HG03103 (cell line): ENCODE results near the gene PTPRN.
A peak's percentile ranks its signal among the peaks of the same experiment; 100 is the strongest.

Source experiments
- ATAC-seq: cut with Tn5 transposase; IDR thresholded peaks from one replicate; pipeline ENCODE4 v1.9.1; 2021; ENCODE audit warnings: low read depth; ENCODE audit not compliant: unreplicated experiment

The PTPRN gene

DNA sequence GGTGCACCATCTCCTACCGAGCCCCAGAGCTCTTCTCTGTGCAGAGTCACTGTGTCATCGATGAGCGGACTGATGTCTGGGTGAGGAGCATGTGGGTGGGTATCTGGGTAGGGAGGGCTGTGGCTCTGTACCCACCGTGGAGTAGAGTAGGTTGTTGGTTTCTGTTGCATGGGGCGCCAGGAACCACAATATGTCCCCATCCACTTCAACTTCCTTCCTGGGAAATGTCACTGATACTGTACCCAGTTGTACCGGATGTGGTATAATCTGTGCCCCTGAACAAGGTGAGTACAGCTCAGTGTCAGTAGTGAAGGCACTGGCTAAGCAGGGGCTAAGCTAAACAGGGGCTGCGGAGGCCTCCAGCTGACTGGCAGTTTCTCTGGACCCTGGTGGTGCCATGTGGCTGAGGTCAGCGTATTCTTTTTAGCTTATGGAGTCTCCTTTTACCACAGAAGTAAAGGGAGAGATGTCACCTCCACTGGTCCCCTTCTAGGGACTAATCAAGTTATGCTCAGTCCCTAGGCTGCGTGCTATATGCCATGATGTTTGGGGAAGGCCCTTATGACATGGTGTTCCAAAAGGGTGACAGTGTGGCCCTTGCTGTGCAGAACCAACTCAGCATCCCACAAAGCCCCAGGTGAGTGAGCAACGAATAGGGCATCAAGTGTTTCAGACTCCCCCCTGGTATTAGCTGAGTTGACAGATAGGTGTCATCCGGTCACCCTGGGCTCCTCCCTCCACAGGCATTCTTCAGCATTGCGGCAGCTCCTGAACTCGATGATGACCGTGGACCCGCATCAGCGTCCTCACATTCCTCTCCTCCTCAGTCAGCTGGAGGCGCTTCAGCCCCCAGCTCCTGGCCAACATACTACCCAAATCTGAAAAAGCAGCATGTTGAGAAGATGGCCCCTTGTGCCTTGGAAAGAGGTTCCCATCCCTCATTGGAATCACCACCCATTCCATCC lies 61.2 kb downstream of the PTPRN start:
- no peak for ATAC-seq

DNA sequence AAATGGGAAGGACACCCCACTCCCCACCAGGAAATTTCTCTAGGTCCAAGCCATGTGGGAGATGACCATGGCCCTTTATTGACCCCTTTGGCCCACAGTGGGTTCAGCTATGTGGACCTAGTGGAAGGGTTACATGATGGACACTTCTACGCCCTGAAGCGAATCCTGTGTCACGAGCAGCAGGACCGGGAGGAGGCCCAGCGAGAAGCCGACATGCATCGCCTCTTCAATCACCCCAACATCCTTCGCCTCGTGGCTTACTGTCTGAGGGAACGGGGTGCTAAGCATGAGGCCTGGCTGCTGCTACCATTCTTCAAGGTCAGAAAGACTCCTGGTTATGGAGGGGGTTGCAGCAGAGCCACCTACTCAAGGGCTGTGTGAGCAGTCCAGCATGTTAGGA lies 62.6 kb downstream of the PTPRN start:
- ATAC-seq: no peak

DNA sequence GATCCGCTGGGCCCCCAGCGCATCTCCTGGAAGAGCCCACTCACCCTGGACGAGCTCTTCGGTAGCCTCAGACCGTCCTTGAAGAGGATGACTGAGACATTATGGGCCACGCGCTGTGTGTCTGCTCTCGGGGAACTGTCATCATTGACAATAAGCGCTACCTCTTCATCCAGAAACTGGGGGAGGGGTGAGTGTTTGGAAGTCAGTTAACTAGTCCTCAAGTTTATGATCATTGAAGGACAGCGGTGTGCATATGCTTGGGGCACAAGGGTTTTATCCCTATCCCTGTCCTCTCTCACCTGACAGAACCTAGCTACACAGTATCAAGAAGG lies 63.3 kb downstream of the PTPRN start:
- no peak for ATAC-seq

DNA sequence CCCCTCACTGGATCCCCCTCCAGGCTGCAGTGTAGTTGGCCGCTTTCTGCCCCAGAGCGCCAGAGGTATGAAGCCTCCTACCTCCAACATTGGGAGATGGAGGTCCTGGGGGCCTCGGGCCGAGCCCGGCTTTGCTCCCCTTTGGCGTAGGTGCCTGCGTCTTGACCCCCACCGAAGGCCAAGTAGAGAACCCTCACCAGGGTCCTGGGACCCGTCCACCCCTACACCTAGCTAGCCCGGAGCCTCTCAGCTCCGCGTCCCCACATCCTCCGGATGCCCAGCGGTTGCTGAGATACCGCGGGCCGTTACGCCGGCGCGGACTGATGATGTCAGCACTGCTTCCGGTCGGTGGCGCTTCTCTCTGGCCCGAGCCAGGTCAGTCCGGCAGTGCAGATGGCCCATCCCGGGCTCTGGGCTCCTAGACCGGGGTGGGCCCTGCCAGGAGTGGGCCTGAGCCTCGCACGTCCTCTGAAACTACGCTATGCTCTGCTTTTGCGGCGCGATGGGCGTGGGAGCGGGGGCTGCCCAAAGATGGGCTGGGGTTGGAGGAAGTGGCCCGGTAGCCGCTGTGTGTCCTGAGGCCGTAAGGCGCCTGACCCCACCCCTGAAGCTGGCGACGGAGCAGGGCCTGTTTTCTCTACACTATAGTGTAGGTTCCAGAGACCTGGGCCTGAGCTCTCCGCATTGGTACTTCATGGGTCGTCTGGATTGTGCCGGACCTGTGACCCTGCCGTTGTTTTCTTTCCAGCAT lies 63.9 kb downstream of the PTPRN start, which contains the start of the genes GLB1L and STK16:
Gene GLB1L, minus strand, starts transcription at position 297 of the 751 bp plus-strand sequence. CDS start 1,871 bp downstream, outside the sequence.
Gene STK16, plus strand, starts transcription at position 332 of the 751 bp plus-strand sequence. CDS start 521 bp downstream, outside the sequence.
- peak; percentile 75 for ATAC-seq

DNA sequence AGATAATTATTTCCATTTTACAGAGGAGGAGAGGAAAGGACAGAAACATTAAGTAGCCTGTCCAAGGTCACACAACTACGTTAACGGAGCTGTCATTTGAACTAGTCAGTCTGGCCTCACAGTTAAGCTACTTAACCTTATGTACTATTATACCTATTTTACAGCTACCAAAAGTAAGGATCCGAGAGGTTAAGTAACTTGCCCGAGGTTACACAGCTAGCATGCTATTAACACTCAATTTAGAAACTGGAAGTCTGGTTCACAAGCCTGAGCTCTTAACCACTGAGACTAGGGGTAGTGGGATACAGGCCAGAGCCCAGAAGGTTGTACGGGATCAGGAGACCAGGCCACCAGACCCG lies 64.4 kb downstream of the PTPRN start:
- no peak for ATAC-seq

DNA sequence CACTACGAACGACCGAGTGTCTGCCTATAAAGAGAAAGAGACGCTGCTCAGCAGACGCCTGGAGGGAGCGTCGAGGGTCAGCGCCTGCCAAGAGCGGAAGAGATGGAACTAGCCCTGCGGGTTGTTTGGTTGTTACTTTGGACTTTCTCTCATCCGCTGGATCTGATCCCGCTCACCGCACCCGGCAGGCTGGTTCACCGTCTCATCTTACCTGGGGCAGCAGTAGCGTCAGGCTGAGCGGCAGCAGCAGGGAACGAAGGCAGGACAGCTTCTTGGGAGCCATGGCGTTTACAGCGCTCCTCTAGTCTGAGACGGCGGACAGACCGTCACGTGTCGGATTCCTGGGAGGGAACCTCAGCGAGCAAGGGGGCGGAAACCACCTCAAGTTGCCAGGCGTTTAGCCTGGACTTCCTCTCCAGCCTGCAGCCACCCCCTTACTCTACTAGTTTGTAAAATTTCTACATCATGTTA lies 65.9 kb downstream of the PTPRN start:
- no peak for ATAC-seq
